HG03175 (cell line): ENCODE measurements around the gene JAK3.
"Not testable (repeated sequence)": the region's sequence is repeated elsewhere in the genome, so short reads cannot be mapped to it uniquely, and the experiment has no call there.

Experiments used
- ATAC-seq: cut with Tn5 transposase; IDR thresholded peaks from one replicate; pipeline ENCODE4 v1.9.1; 2021; ENCODE audit warnings: mild to moderate bottlenecking, moderate library complexity; ENCODE audit not compliant: unreplicated experiment

Gene JAK3

DNA sequence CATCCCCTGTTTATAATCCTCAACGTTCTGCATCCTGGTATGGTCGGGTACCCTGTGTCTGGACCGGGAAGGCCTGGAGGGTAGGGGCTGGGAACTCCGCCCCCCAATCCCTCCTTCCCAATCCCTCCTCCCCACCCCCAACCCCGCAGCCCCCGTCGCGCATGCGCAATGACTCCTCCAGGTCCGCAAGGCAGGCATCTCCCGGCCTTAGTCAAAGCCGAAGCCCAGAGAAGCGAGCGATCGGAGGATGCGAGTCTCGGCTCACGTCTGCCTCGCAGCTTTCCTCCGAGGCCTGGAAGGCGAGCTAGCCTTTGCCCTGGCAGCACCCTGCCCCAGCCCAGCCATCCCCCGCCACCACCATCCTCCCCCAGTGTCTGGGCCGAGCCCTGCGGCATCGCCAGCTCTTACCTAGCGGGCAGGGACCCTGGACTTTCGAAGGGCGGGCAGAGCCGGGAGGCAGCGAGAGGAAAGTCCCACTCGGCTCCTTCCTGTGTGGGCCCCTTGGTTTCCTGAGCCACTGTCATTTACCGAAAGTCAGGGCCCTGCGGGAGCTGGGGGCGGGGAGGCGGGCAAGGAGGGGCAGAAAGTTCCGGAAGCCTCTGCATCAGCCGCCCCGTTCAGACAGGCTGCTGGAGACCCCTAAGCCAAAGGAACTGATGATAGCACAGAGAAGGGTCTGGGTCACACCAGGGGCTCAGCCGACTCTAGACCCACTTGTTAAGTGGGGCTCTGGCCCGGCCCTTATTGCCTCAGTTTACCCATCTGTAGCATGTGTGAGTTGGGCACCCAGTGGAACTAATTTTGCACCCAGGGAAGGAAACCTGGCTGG is at the start of gene JAK3:
Gene JAK3 (minus strand): TSS at position 445 of the 829 bp plus-strand sequence. CDS start 3,565 bp downstream, outside the sequence.
- ATAC-seq: peak; percentile 57

- no peak for ATAC-seq
These were observed 46.0 kb upstream of the JAK3 start for GRCh38 chr19:17893766-17894165.

DNA sequence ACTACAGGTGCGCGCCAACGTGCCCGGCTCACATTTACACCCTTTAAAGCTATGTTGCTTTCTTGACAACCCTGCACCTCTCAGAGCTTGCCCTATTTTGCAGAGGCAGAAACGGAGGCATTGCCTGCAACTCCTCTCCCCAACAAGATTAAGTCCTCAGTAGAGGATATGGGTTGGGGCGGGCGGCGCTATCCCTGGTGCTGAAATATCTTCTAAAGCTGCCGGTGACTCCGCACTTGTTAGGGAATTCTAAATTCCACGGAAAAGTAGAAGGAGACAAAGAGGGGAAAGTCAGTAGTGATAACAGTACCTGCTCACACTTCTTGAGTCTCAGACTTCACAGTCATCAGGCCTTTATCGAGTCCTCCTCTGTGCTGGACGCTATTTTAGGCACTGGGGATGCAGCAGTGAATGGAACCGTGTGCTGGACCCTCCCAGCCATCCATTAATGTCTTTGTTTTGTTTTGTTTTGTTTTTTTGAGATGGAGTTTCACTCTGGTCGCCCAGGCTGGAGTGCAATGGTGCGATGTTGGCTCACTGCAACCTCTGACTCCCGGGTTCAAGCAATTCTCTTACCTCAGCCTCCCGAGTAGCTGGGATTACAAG is 41.9 kb upstream of the JAK3 start:
- no peak for ATAC-seq

DNA sequence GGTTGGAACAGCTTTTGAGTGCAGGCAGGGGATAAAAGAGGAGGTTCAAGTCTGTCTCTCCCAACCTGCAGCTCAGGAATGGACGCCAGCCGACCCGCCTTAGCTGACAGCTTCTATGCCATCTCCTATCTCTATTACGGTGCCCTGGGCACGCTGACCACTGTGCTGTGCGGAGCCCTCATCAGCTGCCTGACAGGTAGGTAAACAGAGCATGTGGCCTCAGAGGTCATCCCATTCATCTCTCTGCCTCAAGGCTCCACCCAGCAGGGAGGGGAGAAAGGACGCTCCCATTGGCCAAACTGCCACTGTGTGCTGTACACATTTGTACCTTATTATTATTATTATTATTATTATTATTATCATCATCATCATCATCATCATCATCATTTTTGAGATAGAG is 40.5 kb upstream of the JAK3 start:
- no peak for ATAC-seq

- ATAC-seq: not testable (repeated sequence)
These were observed 39.4 kb upstream of the JAK3 start for GRCh38 chr19:17887221-17887620.

DNA sequence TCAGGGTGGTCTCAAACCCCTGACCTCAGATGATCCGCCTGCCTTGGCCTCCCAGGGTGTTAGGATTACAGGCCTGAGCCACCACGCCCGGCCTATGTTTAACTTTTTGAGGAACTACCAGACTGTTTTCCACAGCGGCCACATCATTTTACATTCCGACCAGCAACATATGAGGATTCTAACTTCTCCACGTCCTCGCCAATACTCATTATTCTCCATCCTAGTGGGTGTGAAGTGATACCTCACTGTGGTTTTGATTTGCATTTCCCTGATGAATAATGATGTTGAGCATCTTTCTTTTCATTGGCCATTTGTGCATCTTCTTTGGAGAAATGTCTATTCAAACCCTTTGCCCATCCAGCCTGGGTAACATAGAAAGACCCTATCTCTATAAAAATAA is 38.7 kb upstream of the JAK3 start:
- no peak for ATAC-seq

DNA sequence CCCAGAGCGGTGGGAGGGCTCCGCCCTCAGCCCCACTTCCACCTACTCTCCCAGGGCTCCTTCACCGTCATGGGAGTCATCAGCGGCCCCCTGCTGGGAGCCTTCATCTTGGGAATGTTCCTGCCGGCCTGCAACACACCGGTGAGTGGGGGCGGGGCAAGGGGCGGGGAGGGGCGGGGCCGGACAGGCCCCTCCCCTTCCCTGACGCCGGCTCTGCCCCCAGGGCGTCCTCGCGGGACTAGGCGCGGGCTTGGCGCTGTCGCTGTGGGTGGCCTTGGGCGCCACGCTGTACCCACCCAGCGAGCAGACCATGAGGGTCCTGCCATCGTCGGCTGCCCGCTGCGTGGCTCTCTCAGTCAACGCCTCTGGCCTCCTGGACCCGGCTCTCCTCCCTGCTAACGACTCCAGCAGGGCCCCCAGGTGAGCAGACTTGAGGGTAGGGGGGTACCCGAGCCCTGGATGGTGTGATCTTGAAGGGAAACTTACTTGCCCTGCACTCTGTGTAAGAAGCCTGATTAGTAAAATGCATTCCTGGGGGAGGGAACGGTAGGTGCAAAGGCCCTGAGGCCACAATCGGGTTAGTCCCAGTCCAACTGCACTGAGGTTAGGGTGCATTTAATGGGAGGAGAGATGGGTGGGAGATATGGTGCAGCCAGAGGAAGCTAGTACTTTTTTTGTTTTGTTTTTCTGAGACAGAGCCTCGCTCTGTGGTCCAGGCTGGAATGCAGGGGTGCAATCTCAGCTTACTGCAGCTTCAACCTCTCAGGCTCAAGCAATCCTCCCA is 36.0 kb upstream of the JAK3 start:
- ATAC-seq: no peak

DNA sequence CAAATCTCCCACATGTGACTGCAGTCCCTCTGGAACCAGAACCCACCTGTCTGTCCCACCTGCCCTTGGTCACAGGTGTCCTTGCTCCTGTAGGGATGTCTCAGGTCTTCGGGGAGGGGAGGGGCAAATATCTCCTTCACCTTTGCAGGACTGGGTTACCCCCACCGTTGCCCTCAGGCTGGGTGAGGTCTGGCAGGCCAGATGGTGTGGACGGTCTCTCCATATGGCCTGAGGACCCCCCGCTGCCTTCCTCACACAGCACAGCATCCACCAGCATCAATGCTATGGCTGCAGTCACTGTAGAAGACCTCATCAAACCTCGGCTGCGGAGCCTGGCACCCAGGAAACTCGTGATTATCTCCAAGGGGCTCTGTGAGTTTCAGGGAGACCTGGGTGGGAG is 33.9 kb upstream of the JAK3 start:
- no peak for ATAC-seq

DNA sequence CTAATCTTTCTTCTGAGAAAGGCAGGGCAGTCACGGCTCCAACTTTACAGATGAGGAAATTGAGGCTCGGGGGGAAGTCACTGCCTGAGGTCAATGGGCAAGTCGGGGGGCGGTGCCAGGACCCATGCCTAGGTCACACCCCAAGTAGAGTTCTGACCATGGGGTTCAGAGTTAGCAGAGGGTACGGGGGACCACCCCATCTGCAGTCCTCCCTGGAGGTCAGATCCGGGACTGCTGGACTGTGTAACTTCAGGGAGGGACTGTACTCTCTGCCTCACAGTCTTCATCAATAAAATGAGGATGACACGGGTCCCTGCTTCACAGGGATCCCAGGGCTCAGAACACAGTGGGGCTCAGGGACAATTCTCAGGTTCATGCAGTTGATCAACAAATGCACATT is 31.7 kb upstream of the JAK3 start:
- ATAC-seq: no peak

GRCh38 chr19:17877696-17878095 is 29.9 kb upstream of the JAK3 start:
- ATAC-seq: no peak

- no peak for ATAC-seq
These were observed 27.0 kb upstream of the JAK3 start for GRCh38 chr19:17874758-17875135.

- no peak for ATAC-seq
These were observed 26.3 kb upstream of the JAK3 start for GRCh38 chr19:17873786-17874757.

- no peak for ATAC-seq
These were observed 24.6 kb upstream of the JAK3 start for GRCh38 chr19:17872251-17873001.

DNA sequence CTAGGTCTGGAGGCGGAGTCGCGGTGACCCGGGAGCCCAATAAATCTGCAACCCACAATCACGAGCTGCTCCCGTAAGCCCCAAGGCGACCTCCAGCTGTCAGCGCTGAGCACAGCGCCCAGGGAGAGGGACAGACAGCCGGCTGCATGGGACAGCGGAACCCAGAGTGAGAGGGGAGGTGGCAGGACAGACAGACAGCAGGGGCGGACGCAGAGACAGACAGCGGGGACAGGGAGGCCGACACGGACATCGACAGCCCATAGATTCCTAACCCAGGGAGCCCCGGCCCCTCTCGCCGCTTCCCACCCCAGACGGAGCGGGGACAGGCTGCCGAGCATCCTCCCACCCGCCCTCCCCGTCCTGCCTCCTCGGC is 24.1 kb upstream of the JAK3 start, which contains the start of gene SLC5A5:
Gene SLC5A5 (plus strand): TSS at position 68 of the 373 bp plus-strand sequence. CDS start 375 bp downstream, outside the sequence.
- ATAC-seq: no peak

- ATAC-seq: no peak
These were observed 23.5 kb upstream of the JAK3 start for GRCh38 chr19:17871032-17871877.

DNA sequence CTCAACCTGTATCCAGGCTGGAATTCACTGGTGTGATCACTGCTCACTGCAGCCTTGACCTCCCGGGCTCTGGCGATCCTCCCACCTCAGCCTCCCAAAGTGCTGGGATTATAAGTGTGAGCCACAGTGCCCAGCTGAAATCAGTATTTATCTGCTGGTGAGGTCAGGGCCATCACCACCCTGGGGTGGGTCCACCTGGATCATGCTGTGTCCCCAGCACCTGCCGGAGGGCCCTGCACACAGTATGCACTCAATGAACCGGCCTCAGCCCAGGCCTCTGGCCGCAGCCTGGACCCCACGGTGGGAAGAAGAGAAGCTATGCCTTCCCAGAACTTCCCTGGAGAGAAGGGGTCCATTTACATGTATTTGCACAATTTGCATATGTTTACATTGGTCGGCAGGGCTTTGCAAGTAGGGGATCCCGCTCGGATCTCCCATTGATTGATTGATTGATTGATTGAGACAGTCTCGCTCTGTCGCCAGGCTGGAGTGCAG is 21.4 kb upstream of the JAK3 start:
- no peak for ATAC-seq

- no peak for ATAC-seq
These were observed 20.9 kb upstream of the JAK3 start for GRCh38 chr19:17868669-17869068.

DNA sequence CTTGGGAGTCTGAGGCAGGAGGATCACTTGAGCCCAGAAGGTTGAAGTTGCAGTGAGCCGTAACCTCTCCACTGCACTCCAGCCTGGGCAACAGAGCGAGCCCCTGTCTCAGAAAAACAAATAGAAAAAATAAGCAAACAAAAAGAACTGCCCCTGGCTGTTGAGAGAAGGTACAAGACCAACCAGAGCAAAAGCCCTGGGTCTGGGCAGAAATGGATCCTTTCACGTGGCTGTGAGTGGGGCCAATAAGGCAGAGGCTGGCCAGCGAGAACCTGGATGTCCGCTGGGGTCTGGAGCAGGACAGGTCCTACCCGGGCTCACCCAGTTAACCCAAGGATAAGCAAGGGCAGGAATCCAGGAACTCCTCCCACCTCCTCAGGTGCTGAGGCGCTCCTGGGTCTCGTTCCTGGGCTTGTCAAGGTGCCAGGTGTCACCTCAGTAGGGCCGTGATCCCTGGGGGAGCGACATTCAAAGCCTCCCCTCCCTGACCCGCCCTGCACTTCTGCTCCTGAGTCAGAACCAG is 19.2 kb upstream of the JAK3 start:
- no peak for ATAC-seq
